Peyer's patch (tissue), 4 donors: ENCODE results near the gene GPR132.

Experiments
- CTCF ChIP-seq, 6 experiments: fragments of 450-650 bp in 4 of 6; fragments of 200-600 bp in 2 of 6; sonication (generic) in 1 of 6; IDR thresholded peaks; one replicate each; pipeline ENCODE4 v1.5.1; 2017 to 2019; ENCODE audit warnings: antibody characterized with exemption in 6 of 6, mild to moderate bottlenecking in 3 of 6, moderate library complexity in 1 of 6
- POLR2A ChIP-seq, 2 donors: fragments of 450-650 bp; IDR thresholded peaks; one replicate each; pipeline ENCODE4 v1.5.1; 2017; ENCODE audit warnings: antibody characterized with exemption in 2 of 2, mild to moderate bottlenecking in 2 of 2, moderate library complexity in 2 of 2

GRCh38 chr14:105010891-105011291, 54.3 kb downstream of the GPR132 start:
- TF ChIP-seq CTCF (IDR thresholded peaks at IDR 0.05) (no peak), POLR2A (IDR thresholded peaks at IDR 0.05) (no peak)
